Liver (tissue), 10 donors: Measurements from ENCODE around the gene ANXA3. TPM values are rescaled to one million over a fixed set of nuclear protein-coding genes. Genes with fewer than 3 reads are reported as not detected.

Experiments
- DNase-seq: peaks from one replicate; pipeline ENCODE4 v3.0.0-alpha.2; 2017; ENCODE audit warnings: low spot score
- H3K27ac ChIP-seq, 2 donors: one replicate each; pipeline ENCODE4 v1.7.0; 2013; ENCODE audit warnings: inconsistent platforms in 2 of 2, low read length in 2 of 2, control low read depth in 1 of 2, low read depth in 1 of 2, mild to moderate bottlenecking in 1 of 2
- H3K27me3 ChIP-seq, 4 donors: one replicate each; pipeline versions ENCODE4 v1.6.1 to v1.7.0; 2013; ENCODE audit warnings: low read length in 3 of 4, inconsistent platforms in 1 of 4, mild to moderate bottlenecking in 1 of 4, moderate library complexity in 1 of 4; ENCODE audit not compliant: control insufficient read depth in 4 of 4, insufficient read depth in 4 of 4
- H3K36me3 ChIP-seq, 4 donors: one replicate each; pipeline versions ENCODE4 v1.6.1 to v1.7.0; 2013; ENCODE audit warnings: low read length in 3 of 4, mild to moderate bottlenecking in 3 of 4, low read depth in 1 of 4, moderate library complexity in 1 of 4; ENCODE audit not compliant: control insufficient read depth in 4 of 4, insufficient read depth in 3 of 4
- H3K4me1 ChIP-seq, 4 donors: one replicate each; pipeline versions ENCODE4 v1.6.1 to v1.7.0; 2013; ENCODE audit warnings: low read length in 3 of 4, mild to moderate bottlenecking in 3 of 4, moderate library complexity in 1 of 4; ENCODE audit not compliant: control insufficient read depth in 4 of 4, insufficient read depth in 4 of 4
- H3K4me3 ChIP-seq, 3 donors: one replicate each; pipeline versions ENCODE4 v1.6.1 to v1.7.0; 2013; ENCODE audit warnings: low read length in 3 of 3, control low read depth in 1 of 3, low read depth in 1 of 3, mild to moderate bottlenecking in 1 of 3
- H3K9ac ChIP-seq, 2 donors: one replicate each; pipeline ENCODE4 v1.7.0; 2013; ENCODE audit warnings: low read length in 2 of 2, mild to moderate bottlenecking in 2 of 2, moderate library complexity in 2 of 2, control low read depth in 1 of 2, low read depth in 1 of 2
- H3K9me3 ChIP-seq, 4 donors: one replicate each; pipeline versions ENCODE4 v1.6.1 to v1.7.0; 2013; ENCODE audit warnings: low read length in 3 of 4; ENCODE audit not compliant: control insufficient read depth in 4 of 4
- HNF4G ChIP-seq: IDR thresholded peaks from 2 replicates; pipeline ENCODE4 v1.6.1; 2016; ENCODE audit warnings: antibody characterized with exemption
- WGBS: extraction: QIAGEN DNeasy Blood & Tissue Kit; methylation state at CpG from one replicate; pipeline ENCODE4 v1.1.7; 2013; 5-methylcytosine and 5-hydroxymethylcytosine counted together
- polyA plus RNA-seq, 2 donors: library from polyadenylated mRNA; stranded (reverse) in 1 of 2; unstranded in 1 of 2; fragments of 200-250 nt in 1 of 2; fragments of >200 nt in 1 of 2; fragmentation: Nextera tagmentation in 1 of 2; extraction: Ambion mirVana in 1 of 2; gene quantifications; one replicate each; pipeline versions ENCODE4 v1.2.1 to v1.2.3, GENCODE V29; 2013 to 2015
- small RNA-seq: library from RNA; depleted of rRNA; stranded (forward); fragments of <200 nt; gene quantifications from one replicate; pipeline ENCODE3, GENCODE V24; 2014
- total RNA-seq, 2 donors: library from RNA; depleted of rRNA; stranded (reverse); fragments of >200 nt; gene quantifications; one replicate each; pipeline ENCODE4 v1.2.3, GENCODE V29; 2014
- donor health status: healthy.
- donor health status: healthy.
- donor health status: healthy.
- donor health status: healthy.
- donor health status: healthy.

ANXA3 gene
- total and polyA plus RNA-seq, 4 donors: 1.7 to 16.4 (median 3.4) TPM

- Histone ChIP-seq H3K4me1 (peaks cover 0 to 3% (median 1%) of the 10 kb centered on the region in 4 donors), H3K27ac (no peak overlapping the region)
These were observed 108.1 kb downstream of the ANXA3 start for GRCh38 chr4:78659665-78660064.

More at GRCh38 chr4:78659665-78660064, 108.1 kb downstream of the ANXA3 start:
- no peaks in the 10 kb centered on the region for H3K27me3 ChIP-seq
- no peaks in the 10 kb centered on the region for H3K9me3 ChIP-seq
- no peak for DNase-seq
- H3K4me3 ChIP-seq: no peak overlapping the region
- no peak for TF ChIP-seq HNF4G
- 85% methylated on average over 1 of the region's 1 CpG for WGBS
- H3K36me3 ChIP-seq: no peaks in the 10 kb centered on the region
- no peak overlapping the region for H3K9ac ChIP-seq

Small RNA genes lying within 50 kb of the gene (small RNA-seq; reads per million reads assigned to genes)
- gene HIGD1AP13 (not detected), gene RF00019 (not detected)

Other genes with a start within 250 kb of the ANXA3 start
- gene BMP2K, start 224.6 kb downstream of the ANXA3 start, total RNA-seq: 100 to 1,000 TPM in 1 of 2 donors, 10 to 100 TPM in 1; 32.7 to 138 TPM
- 1 to 10 TPM; 4.4 to 5.9 TPM for gene BMP2K, start 224.6 kb downstream of the ANXA3 start, polyA plus RNA-seq